Measurements from ENCODE around the gene CLDN6.
"Not testable (repeated sequence)": the region's sequence is repeated elsewhere in the genome, so short reads cannot be mapped to it uniquely, and the experiment has no call there.

The CLDN6 gene, protein sequence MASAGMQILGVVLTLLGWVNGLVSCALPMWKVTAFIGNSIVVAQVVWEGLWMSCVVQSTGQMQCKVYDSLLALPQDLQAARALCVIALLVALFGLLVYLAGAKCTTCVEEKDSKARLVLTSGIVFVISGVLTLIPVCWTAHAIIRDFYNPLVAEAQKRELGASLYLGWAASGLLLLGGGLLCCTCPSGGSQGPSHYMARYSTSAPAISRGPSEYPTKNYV

DNA sequence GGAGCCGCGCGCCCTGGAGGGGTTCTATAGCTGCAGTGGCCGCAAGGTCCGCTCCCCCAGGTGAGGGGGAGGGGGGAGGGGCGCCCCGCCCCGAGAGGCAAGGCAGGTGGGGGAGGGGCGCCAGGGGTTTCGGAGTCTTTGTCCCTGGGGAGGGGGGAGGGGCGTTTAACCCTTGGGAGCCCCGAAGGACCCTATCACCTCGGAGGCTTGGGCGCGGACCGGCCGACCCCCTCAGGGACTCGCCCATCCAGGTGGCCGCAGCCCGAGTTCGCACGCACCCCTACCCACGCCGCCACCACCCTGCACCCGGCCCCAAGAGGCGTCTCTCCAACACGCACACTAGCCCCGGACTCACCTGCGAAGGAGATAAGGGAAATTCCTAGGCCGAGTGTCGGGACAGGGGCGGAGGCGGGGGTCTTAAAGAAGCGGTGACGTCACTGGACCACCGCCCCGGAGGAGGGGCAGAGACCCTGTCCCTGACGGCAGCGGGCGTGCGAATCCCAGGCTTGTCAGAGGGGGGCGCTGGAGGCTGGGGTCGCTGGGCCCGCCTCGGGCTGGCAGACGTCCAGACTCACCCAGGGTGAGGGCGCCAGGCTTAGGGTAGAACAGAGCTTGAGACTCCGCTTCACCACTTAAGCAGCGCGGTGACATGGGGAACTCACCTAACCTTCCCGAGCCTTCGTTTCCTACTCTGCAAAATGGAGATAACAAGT, at the start of gene CLDN6:
CLDN6 (minus strand) TSS at position 390 of the 713 bp plus-strand sequence. CDS start 2,162 bp downstream, outside the sequence.
- no peak for DNase-seq

DNA sequence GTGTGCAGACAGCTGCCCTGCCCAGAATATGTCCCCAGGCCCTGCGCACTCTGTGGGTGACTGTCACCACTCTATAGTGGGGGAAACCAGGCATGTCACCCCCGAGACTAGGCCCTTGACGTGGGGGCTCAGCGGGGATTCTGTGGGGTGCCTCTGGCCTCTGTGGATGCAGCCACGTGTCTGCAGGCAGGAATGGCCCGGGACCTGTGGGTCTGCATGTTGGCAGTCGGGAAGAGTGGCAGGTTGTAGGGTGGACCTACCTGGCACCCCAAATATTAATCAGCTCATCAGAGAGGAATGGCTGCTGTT, 48.4 kb upstream of the CLDN6 start:
- no peak for DNase-seq

DNA sequence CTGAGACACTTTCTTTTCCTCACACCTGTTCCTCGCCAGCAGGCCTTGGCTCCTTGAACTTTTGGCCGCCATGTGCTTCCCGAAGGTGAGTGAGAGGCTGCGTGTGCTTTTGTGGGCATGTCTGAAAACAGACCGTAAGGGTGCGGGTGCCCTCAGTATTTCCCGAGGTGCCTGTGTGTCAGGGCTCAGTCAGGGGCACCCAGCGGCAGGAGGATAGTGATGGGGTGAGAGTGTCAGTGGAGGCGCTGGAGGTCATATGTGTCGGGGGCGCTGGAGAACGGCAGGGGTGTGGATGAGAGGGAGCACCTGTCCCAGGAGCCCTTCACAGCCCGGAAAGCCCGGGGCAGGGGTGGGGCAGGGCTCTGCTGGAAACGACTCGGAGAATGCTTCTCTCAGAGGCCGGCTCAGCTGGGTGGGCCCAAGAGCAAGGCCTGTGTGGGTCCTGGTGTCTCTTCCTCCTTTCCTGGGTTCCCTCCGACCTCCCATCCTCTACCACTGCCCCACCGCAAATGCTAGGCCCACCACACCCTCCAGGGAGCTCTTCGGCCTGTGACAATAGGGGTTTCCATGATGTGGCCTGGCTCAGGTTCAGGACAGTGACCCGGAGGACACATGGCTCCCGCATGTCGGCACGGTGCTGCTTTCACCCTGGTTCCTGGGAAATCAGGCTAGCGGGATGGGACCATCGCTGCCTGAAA, 47.9 kb upstream of the CLDN6 start:
- no peak for DNase-seq

DNA sequence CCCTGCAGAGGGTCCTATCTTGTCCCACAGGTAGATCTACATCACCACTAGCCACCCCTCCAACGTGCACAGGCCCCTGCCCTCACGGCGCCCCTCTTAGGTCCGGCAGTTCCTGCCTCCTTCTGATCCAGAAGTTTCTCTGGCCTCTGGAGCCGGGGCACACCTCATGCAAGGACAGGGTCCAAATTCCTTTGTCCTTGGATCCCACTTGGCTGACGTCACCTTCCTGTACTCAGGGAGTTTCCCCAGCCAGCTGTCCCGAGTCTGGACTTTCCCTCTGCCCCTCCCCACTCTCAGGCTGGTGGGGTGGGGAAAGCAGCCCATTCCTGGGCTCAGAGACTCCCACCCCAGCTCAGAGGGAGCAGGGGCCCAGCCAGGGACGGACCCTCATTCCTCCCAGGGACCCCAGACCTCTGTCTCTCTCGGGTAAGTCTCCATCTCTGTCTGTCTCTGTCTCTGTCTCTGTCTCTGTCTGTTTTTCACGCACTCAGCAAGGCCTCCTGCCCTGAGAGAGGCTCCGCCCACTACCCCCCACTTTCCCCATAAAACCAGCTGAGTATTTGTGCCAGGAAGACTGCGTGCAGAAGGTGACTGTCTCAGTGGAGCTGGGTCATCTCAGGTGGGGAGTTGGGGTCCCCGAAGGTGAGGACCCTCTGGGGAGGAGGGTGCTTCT, 47.2 kb upstream of the CLDN6 start, which contains the start of gene IL32:
IL32 (plus strand) TSS at position 572 of the 673 bp plus-strand sequence. CDS start 172 bp downstream, outside the sequence.
- DNase-seq = no peak

DNA sequence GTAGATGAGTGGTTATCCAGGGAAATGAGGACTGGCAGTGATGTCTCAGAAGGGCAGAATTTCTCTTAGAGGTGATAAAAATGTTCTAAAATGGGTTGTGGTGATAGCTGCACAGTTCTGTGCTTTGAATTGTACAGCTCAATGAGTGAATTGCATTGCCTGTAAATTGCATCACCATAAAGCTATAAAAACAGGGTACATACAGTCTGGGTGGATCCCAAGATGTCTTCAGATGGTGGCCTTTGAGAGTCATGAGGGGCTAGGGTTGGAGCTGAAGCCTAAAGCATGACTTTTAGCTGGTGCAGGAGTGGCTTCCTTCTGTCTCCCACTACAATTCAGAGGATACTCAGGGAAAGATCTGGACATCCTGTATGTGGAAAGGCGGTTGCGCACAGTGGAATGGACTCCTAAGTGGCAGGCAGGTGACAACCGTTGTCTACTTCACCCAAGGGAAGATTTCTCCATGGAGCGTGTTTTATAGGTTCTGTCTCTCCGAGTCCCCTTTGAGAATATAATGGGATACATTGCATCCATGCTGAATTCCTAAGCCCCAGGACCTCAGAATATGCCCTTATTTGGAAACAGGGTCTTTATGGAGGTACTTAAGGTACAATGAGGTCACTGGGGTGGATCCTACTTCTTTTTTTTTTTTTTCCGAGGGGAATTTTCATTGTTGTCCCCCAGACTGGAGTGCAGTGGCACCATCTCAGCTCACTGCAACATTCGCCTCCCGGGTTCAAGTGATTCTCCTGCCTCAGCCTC, 45.8 kb upstream of the CLDN6 start:
- DNase-seq = no peak

DNA sequence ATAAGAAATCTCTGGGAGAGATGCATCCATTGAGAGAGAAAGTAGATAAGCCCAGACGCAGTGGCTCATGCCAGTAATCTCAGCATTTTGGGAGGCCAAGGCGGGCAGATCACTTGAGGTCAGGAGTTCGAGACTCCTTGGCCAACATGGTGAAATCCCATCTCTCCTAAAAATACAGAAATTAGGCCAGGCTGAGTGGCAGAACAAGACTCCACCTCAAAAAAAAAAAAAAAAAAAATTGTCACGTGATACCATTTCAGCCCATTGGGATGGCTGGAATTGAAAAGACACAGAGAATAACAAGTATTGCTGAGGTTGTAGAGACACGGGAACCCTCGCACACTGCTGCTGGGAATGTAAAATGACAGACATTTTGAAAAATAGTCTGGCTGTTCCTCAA, 44.6 kb upstream of the CLDN6 start:
- DNase-seq = no peak

DNA sequence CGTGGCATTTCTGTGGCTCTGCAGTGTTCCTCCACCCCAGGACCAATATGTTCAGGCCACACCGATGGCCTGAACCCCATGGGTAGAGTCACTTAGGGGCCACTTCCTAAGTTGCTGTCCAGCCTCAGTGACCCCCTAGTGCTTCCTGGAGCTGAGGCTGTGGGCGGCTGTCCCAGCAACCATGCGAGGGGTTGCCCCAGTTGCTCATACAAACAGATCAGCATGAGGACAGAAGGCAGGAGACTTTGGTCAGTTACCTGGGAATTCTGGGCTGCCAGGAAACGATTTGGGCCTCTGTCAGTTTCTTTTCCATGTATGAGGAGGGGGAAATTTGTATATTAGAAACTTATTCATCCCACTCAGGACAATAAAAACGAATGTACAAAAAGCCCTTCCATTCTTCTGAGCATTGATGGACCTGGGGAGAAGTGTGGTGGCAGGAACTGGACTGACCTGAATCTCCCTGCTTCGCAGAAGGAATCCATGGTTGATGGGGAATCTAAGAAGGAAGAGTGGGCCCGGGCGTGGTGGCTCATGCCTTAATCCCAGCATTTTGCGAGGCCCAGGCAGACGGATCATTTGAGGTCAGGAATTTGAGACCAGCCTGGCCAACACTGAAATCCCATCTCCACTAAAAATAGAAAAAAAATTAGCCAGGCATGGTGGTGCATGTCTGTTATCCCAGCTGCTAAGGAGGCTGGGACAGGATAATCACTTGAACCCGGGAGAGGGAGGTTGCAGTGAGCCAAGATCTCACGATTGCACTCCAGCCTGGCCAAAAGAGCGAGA, 42.5 kb upstream of the CLDN6 start:
- DNase-seq = no peak

DNA sequence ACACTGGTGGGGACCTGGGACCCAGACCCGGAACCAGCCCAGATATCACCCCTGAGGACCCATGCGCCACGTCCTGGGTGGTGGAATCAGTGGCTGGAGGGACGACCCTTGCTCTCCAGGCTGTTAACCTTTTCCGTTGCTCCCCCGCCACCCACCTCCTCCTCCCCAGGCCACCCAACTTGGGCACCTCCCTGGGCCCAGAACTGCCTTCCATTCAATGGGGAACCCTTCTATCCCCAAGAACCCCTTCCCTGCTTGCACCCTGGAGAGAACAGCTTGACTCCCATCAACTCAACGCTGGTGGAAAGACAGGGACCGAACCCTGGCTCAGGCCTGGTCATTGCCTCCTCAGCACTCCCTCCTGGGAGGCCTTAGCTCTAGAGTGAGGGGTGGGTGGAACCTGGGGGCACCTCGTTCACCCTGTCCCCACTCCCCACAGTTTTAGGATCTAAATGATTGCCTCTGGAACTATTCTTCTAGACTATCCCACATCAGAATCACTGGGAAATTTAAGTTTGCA, 41.8 kb upstream of the CLDN6 start:
- no peak for DNase-seq

DNA sequence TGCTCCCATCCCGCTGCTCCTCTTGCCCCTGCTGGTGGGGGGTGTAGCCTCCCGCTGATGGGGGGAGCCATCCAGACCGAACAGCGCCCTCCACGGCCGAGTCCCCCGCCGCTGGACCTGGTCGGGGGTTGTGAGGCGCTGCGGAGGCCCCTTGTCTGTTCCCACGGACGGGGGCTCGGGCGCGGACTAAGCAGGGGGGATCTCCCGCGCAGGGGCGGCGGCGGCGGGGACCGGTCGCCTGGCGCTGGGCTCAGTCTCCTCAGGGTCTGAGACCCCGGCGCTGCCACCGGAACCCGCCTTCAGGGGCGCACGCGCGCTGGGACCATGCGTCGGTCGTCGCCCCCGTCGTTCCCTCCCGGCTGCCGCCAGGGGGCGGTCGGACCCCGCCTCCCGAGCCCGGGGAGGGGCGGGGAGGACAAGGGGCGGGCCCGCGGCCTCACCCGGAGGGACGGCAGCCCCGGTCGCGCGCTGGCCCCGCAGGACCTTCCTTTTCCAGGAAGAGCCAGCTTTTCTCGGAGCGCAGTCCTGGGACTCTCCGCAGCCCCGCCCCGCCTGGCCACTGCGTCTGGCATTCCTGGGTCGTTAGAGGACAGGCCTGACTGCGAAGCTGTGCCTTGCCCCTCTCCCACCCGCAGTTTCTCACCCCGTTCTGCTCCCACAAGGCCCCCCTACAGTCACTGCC, 41.2 kb upstream of the CLDN6 start:
- peak; percentile 68 for DNase-seq

DNA sequence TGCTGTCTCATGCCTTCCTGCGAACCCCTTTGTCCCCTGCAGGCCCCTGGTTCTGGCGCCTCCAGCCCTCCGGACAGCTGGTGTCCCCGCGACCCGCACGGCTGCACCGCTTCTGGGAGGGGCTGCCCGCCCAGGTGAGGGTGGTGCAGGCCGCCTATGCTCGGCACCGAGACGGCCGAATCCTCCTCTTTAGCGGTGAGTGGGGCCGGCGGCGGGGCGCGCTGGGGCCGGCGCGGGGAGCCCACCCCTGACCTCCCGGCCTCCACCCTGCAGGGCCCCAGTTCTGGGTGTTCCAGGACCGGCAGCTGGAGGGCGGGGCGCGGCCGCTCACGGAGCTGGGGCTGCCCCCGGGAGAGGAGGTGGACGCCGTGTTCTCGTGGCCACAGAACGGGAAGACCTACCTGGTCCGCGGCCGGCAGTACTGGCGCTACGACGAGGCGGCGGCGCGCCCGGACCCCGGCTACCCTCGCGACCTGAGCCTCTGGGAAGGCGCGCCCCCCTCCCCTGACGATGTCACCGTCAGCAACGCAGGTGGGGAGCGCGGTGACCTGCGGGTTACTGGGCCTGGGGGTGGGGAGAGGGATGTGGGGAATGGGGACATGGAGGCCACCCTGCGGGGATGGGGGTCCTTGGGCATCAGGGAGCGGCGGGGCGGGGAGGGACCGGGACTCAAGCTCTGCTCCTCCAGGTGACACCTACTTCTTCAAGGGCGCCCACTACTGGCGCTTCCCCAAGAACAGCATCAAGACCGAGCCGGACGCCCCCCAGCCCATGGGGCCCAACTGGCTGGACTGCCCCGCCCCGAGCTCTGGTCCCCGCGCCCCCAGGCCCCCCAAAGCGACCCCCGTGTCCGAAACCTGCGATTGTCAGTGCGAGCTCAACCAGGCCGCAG, 40.4 kb upstream of the CLDN6 start:
- DNase-seq = no peak

DNA sequence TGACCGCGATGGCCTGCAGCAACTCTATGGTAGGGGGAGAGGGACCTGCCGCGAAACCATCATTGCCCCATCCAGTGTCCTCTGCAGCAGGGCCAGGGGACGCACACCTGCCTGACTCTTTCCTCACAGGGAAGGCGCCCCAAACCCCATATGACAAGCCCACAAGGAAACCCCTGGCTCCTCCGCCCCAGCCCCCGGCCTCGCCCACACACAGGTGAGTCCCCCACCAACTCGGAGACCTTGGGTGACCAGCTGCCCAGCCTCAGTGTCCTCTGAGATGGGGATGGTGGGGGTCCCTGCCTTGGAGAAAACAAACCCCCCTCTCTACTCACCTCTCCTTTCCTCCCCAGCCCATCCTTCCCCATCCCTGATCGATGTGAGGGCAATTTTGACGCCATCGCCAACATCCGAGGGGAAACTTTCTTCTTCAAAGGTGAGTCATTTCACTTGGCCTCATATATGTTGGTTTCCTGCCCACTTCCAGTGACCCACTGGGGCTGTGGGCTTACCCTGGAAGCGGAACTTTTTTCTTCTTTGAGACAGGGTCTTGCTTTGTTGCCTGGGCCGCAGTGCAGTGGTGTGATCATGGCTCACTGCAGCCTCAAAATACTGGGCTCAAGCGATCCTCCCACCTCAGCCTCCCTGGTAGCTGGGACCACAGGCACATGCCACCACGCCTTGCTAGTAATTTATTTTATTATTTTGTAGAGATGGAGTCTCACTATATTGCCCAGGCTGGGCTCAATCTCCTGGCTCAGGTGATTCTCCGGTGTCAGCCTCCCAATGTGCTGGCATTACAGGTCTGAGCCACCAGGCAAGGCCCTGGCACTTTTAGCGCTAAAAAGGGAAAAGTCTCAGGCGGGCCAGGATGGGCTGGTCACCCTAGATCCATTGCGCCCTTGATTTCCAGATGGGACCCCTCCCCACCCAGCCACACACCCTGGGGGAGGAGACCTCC, 39.5 kb upstream of the CLDN6 start:
- no peak for DNase-seq

DNA sequence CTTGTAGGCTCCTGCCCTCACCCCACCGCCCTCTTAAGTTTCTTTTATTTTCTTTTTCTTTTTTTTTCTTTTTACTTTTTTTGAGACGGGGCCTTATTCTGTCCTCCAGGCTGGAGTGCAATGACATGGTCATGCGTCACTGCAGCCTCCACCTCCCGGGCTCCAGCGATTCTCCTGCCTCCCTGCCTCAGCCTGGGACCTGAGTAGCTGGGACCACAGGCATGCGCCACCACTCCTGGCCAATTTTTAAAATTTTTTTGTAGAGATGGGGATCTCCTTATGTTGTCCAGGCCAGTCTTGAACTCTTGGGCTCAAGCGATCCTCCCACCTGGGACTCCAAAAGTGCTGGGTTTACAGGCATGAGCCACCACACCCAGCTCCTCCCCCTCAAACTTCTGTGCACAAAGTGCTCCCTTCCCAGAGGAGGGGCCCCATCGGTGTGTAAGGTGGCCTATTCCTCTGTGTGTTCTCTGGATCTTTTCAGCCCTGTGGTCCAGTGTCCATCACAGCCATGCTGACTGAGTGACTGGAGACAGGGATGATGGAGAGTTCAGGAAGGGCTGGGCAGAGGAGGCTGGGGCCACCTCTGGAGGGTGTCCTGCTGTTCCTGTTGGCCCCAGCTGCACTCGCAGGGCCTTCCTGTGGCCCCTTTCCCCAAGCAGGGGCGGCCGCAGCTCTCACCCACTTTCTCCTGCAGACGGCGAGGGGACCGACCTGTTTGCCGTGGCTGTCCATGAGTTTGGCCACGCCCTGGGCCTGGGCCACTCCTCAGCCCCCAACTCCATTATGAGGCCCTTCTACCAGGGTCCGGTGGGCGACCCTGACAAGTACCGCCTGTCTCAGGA, 38.6 kb upstream of the CLDN6 start:
- DNase-seq = no peak

DNA sequence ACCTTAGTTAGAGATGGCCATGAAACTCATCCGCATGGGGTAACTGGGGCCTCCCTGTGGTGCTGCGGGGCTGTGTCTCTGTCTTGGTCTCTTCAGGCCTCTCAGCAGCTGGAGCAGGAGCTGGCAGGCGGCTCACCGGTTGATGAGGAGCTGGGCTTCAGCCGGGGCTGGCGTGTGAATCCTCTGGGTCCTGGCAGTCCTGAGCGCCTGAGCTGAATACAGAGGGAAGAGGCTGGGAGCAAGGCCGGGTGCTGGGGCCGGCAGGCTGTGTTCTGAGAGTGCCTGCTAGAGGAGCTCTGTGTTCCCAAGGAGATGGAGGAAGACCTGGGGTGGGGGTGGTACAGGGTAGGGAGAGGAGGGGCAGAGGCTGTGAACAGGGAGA, 37.7 kb upstream of the CLDN6 start:
- DNase-seq = not testable (repeated sequence)

DNA sequence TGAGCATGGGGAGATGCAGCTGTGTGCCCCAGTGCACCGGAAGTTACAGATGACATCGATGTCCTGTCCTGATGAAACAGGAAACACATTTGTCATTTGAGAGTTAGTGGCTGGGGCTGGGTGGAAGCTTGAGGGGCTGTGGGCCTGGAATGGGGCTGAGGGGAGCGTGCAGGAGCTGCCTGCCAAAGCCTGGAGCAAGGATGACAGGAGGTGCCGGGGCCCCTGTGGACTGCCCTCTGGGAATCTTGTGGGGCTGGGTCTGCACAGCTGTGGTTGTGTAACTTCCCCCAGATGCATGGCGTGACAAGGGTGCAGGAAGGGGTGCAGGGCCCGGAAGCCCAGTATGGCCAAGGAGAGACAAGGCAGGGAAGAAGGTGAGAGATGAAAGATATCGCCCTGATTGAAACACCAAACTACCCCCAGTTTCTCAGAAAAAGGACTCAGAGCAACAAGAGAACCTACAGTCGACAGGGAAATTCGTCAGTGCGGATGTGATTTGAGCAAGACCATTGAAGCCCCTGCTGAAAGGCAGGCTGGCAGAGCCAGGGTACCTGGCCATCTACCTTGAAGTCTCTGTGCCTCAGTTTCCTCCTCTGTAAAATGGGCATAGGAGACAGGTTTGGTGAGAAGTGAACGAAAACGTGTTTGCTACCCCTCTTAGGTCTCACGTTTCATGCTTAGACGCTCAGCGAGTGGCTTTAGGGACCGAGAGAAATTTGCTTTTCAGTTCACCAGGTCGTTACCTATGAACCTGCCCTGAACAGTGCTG, 37.2 kb upstream of the CLDN6 start:
- DNase-seq = no peak

DNA sequence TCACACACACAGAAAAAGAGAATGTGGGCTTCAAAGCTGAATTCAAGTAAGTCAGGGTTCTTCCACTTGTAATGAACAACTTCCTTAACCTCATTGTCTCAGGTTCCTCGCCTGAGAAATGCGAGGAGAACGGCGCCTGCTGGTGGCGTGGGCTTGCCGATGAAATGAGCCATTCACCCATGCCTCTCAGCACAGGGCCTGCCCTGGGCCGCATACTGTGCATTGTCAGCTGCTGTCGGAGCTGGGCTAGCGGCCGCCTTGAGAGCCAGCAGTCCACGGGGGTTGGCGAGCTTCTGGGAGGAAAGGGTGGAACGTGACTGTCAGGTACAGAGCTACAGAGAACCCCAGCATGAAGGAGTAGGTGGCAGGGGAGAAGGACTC, 35.3 kb upstream of the CLDN6 start:
- not testable (repeated sequence) for DNase-seq

DNA sequence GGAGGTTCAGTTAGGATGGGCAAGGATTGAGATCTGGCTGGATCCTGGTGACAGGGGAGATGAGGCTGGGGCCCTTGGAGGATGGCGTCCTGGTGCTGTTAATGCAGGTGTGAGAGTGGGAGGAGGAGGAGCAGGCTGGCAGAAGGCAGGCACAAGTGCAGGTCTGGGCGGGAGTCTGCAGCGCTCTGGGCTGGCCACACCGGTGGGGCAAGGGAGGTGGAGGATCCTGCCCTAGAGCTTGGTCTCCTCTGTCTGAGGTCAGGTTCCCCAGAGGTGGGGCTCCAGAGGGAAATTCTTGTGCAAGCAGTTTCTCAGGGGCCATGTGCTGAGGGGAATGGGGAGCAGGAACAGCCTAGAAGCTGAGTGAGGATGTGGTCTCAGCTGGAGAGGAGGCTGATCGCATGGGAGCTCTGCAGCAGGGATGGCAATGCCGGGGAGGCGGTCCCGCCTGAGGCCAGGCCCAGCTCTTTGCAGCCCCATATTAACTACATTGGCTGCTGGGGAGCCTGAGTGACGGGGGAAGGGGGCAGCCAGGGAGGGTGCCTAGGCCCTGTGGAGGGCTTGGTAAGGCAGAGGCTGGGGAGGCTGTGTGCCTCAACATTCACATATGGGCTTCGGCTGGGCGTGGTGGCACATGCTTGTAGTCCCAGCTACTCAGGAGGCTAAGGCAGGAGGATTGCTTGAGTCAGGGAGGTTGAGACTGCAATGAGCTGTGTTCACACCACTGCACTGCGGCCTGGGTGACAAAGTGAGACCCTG, 34.8 kb upstream of the CLDN6 start:
- DNase-seq = not testable (repeated sequence)
